ENCODE data around the gene PTPRT. TPM values are rescaled to one million over a fixed set of nuclear protein-coding genes. Genes with fewer than 3 reads are reported as not detected.

The PTPRT gene
- total RNA-seq, 4 donors from 2014 or later, result 0.72 to 2.5 (median 1.4) TPM

- TF ChIP-seq CTCF (IDR thresholded peaks at IDR 0.05) (no peak), POLR2AphosphoS5 (IDR thresholded peaks at IDR 0.05) (no peak), EP300 (IDR thresholded peaks at IDR 0.05) (no peak), POLR2A (IDR thresholded peaks at IDR 0.05) (no peak)
- no peaks in the 10 kb centered on the region for H3K27me3 ChIP-seq
- no peak overlapping the region for H3K27ac ChIP-seq
- H3K4me1 ChIP-seq, result no peaks in the 10 kb centered on the region
- DNase-seq (ENCODE audit: low spot score in 2 of 2), result no peak
- H3K36me3 ChIP-seq, result no peaks in the 10 kb centered on the region
- no peak overlapping the region for H3K4me3 ChIP-seq
- no peaks in the 10 kb centered on the region for H3K9me3 ChIP-seq
- WGBS, result 71% methylated on average over 4 of the region's 4 CpGs
These were observed 404.7 kb downstream of the PTPRT start for GRCh38 chr20:42785041-42785440.

- no peaks in the 10 kb centered on the region for H3K27me3 ChIP-seq
- DNase-seq (ENCODE audit: low spot score in 2 of 2), result no peak
- no peak overlapping the region for H3K27ac ChIP-seq
- no peaks in the 10 kb centered on the region for H3K36me3 ChIP-seq
- no peaks in the 10 kb centered on the region for H3K4me1 ChIP-seq
- H3K9me3 ChIP-seq, result no peaks in the 10 kb centered on the region
- H3K4me3 ChIP-seq, result no peak overlapping the region
- TF ChIP-seq POLR2AphosphoS5 (IDR thresholded peaks at IDR 0.05) (no peak), EP300 (IDR thresholded peaks at IDR 0.05) (no peak), CTCF (IDR thresholded peaks at IDR 0.05) (no peak), POLR2A (IDR thresholded peaks at IDR 0.05) (no peak)
- WGBS, result 79% methylated on average over 1 of the region's 1 CpG
These were observed 410.5 kb downstream of the PTPRT start for GRCh38 chr20:42779216-42779615.

GRCh38 chr20:42775866-42776265 lies 413.8 kb downstream of the PTPRT start:
- Histone ChIP-seq H3K9me3 (no peaks in the 10 kb centered on the region), H3K4me1 (no peaks in the 10 kb centered on the region), H3K36me3 (no peaks in the 10 kb centered on the region), H3K4me3 (no peak overlapping the region), H3K27me3 (no peaks in the 10 kb centered on the region), H3K27ac (no peak overlapping the region)
- no peak for DNase-seq (ENCODE audit: low spot score in 2 of 2)
- TF ChIP-seq POLR2A (IDR thresholded peaks at IDR 0.05), result no peak
- TF ChIP-seq CTCF (IDR thresholded peaks at IDR 0.05), result no peak
- no peak for TF ChIP-seq POLR2AphosphoS5 (IDR thresholded peaks at IDR 0.05)
- TF ChIP-seq EP300 (IDR thresholded peaks at IDR 0.05), result no peak
- WGBS, result 95% methylated on average over 3 of the region's 3 CpGs

- Histone ChIP-seq H3K4me1 (no peaks in the 10 kb centered on the region), H3K27me3 (no peaks in the 10 kb centered on the region), H3K36me3 (no peaks in the 10 kb centered on the region), H3K4me3 (no peak overlapping the region), H3K27ac (no peak overlapping the region), H3K9me3 (no peaks in the 10 kb centered on the region)
- WGBS, result 78% methylated on average over 7 of the region's 7 CpGs
- no peak for TF ChIP-seq CTCF (IDR thresholded peaks at IDR 0.05)
- TF ChIP-seq POLR2A (IDR thresholded peaks at IDR 0.05), result no peak
- no peak for TF ChIP-seq POLR2AphosphoS5 (IDR thresholded peaks at IDR 0.05)
- no peak for TF ChIP-seq EP300 (IDR thresholded peaks at IDR 0.05)
- DNase-seq (ENCODE audit: low spot score in 2 of 2), result no peak
These were observed 414.7 kb downstream of the PTPRT start for GRCh38 chr20:42775037-42775436.

- Histone ChIP-seq H3K27me3 (no peaks in the 10 kb centered on the region), H3K4me1 (no peaks in the 10 kb centered on the region), H3K9me3 (no peaks in the 10 kb centered on the region), H3K36me3 (no peaks in the 10 kb centered on the region), H3K27ac (no peak overlapping the region), H3K4me3 (no peak overlapping the region)
- DNase-seq (ENCODE audit: low spot score in 2 of 2), result no peak
- TF ChIP-seq POLR2AphosphoS5 (IDR thresholded peaks at IDR 0.05) (no peak), EP300 (IDR thresholded peaks at IDR 0.05) (no peak), CTCF (IDR thresholded peaks at IDR 0.05) (no peak), POLR2A (IDR thresholded peaks at IDR 0.05) (no peak)
- 86% methylated on average over 1 of the region's 1 CpG for WGBS
These were observed 426.7 kb downstream of the PTPRT start for GRCh38 chr20:42763015-42763414.

Data from suprapubic skin (tissue), 4 donors.